HepG2 (cell line): Measurements from ENCODE around the gene PPM1H. TPM values are rescaled to one million over a fixed set of nuclear protein-coding genes. Genes with fewer than 3 reads are reported as not detected.

ENCODE experiments used
- CREB3 ChIP-seq: sonication (generic); formaldehyde crosslinking; IDR thresholded peaks from 2 replicates; pipeline ENCODE4 v1.5.0; 2020; ENCODE audit warnings: missing genetic modification reagents
- ELF4 ChIP-seq: sonication (generic); formaldehyde crosslinking; IDR thresholded peaks from 2 replicates; pipeline ENCODE4 v1.5.0; 2020; ENCODE audit warnings: missing genetic modification reagents, mild to moderate bottlenecking, moderate library complexity, borderline replicate concordance
- IKZF4 ChIP-seq: sonication (generic); formaldehyde crosslinking; IDR thresholded peaks from 2 replicates; pipeline ENCODE4 v1.5.1; 2020; ENCODE audit warnings: borderline replicate concordance, mild to moderate bottlenecking, low read depth, missing genetic modification reagents; ENCODE audit errors: not compliant biosample characterization
- MEIS2 ChIP-seq: sonication (generic); formaldehyde crosslinking; IDR thresholded peaks from 2 replicates; pipeline ENCODE4 v1.9.0; 2021; ENCODE audit warnings: mild to moderate bottlenecking, missing genetic modification reagents
- MTF1 ChIP-seq: sonication (generic); formaldehyde crosslinking; IDR thresholded peaks from 2 replicates; pipeline ENCODE4 v1.5.0; 2020; ENCODE audit warnings: missing genetic modification reagents
- POGK ChIP-seq: sonication (generic); formaldehyde crosslinking; conservative IDR thresholded peaks from 2 replicates; pipeline ENCODE4 v1.8.0; 2022; ENCODE audit warnings: mild to moderate bottlenecking, moderate library complexity, missing genetic modification reagents
- SRSF9 ChIP-seq: fragments of 200-400 bp; formaldehyde crosslinking; IDR thresholded peaks from 2 replicates; pipeline ENCODE4 v1.6.1; 2018; ENCODE audit warnings: borderline replicate concordance, mild to moderate bottlenecking, low read depth, low read length; ENCODE audit not compliant: insufficient read depth, poor library complexity, severe bottlenecking
- ZNF720 ChIP-seq: sonication (generic); formaldehyde crosslinking; IDR thresholded peaks from 2 replicates; pipeline ENCODE4 v1.4.0; 2020; ENCODE audit warnings: missing genetic modification reagents
- ZNF775 ChIP-seq: sonication (generic); formaldehyde crosslinking; IDR thresholded peaks from 2 replicates; pipeline ENCODE4 v1.4.0; 2020; ENCODE audit warnings: missing genetic modification reagents, mild to moderate bottlenecking, moderate library complexity, borderline replicate concordance
- polyA plus RNA-seq, 8 experiments: library from polyadenylated mRNA; depleted of rRNA in 3 of 8; stranded (reverse) in 7 of 8; unstranded in 1 of 8; fragments of >200 nt; fragmentation: Illumina TruSeq in 4 of 8; extraction: Trizol in 4 of 8; gene quantifications; 2 replicates each; pipeline versions ENCODE4 v1.2.1 to v1.2.3, GENCODE V29; 2011 to 2016; ENCODE audit warnings: low read depth in 4 of 8, missing spikeins in 1 of 8, mixed read lengths in 1 of 8; ENCODE audit not compliant: insufficient read depth in 1 of 8
- total RNA-seq, 5 experiments: library from RNA; depleted of rRNA; stranded (reverse); fragments of >200 nt; fragmentation: Illumina TruSeq; extraction: Trizol; gene quantifications; 2 replicates each; pipeline ENCODE4 v1.2.3, GENCODE V29; 2016; ENCODE audit warnings: low read depth in 1 of 5
- TF ChIP-seq, protein P1 (sequence below): sonication (generic); formaldehyde crosslinking; IDR thresholded peaks from 2 replicates; pipeline ENCODE4 v1.5.0; 2020; ENCODE audit warnings: missing genetic modification reagents
- TF ChIP-seq, protein P2 (sequence below): sonication (generic); formaldehyde crosslinking; IDR thresholded peaks from 2 replicates; pipeline ENCODE4 v1.4.0; 2020; ENCODE audit warnings: missing genetic modification reagents

The PPM1H gene
- total and polyA plus RNA-seq, 2 of the 13 experiments (the other 11 are each of a cell fraction or from before 2014, with no cell fraction given) = 29.1 to 38.1 TPM

- TF ChIP-seq, protein P1, sequence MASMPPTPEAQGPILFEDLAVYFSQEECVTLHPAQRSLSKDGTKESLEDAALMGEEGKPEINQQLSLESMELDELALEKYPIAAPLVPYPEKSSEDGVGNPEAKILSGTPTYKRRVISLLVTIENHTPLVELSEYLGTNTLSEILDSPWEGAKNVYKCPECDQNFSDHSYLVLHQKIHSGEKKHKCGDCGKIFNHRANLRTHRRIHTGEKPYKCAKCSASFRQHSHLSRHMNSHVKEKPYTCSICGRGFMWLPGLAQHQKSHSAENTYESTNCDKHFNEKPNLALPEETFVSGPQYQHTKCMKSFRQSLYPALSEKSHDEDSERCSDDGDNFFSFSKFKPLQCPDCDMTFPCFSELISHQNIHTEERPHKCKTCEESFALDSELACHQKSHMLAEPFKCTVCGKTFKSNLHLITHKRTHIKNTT = no peak
- TF ChIP-seq SRSF9 = no peak
- TF ChIP-seq ZNF775 (CRISPR knock-in tag) = no peak
- TF ChIP-seq ZNF720 (CRISPR knock-in tag) = no peak
- TF ChIP-seq CREB3 = no peak
- no peak for TF ChIP-seq ELF4 (CRISPR knock-in tag)
- TF ChIP-seq MEIS2 (CRISPR knock-in tag) = no peak
- TF ChIP-seq MTF1 = no peak
- TF ChIP-seq POGK (CRISPR knock-in tag) = no peak
- TF ChIP-seq IKZF4 = no peak
- TF ChIP-seq, protein P2, sequence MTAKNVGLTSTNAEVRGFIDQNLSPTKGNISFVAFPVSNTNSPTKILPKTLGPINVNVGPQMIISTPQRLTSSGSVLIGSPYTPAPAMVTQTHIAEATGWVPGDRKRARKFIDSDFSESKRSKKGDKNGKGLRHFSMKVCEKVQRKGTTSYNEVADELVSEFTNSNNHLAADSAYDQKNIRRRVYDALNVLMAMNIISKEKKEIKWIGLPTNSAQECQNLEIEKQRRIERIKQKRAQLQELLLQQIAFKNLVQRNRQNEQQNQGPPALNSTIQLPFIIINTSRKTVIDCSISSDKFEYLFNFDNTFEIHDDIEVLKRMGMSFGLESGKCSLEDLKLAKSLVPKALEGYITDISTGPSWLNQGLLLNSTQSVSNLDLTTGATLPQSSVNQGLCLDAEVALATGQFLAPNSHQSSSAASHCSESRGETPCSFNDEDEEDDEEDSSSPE (CRISPR knock-in tag) = no peak
Measured at GRCh38 chr12:62660756-62661155, 274.2 kb downstream of the PPM1H start (continued).
